GM10847 (cell line): ENCODE results near the gene BRI3BP.

ENCODE experiments used
- POLR2A ChIP-seq: IDR thresholded peaks from 2 replicates; pipeline ENCODE4 v1.6.1; 2011; ENCODE audit not compliant: insufficient read length; ENCODE audit errors: extremely low read depth

Gene BRI3BP

GRCh38 chr12:125001636-125002035 lies 8.2 kb downstream of the BRI3BP start:
- TF ChIP-seq POLR2A = no peak

- no peak for TF ChIP-seq POLR2A
These were observed 9.6 kb downstream of the BRI3BP start for GRCh38 chr12:125003021-125003420.

GRCh38 chr12:125004621-125005020 lies 11.2 kb downstream of the BRI3BP start:
- TF ChIP-seq POLR2A = no peak

GRCh38 chr12:125005652-125006051 lies 12.2 kb downstream of the BRI3BP start:
- TF ChIP-seq POLR2A = no peak

GRCh38 chr12:125006365-125006764 lies 12.9 kb downstream of the BRI3BP start:
- no peak for TF ChIP-seq POLR2A

GRCh38 chr12:125013816-125014442 lies 20.5 kb downstream of the BRI3BP start:
- no peak for TF ChIP-seq POLR2A

GRCh38 chr12:125014526-125014925 lies 21.1 kb downstream of the BRI3BP start:
- TF ChIP-seq POLR2A = no peak

- TF ChIP-seq POLR2A = no peak
These were observed 22.4 kb downstream of the BRI3BP start for GRCh38 chr12:125015680-125016310.

- no peak for TF ChIP-seq POLR2A
These were observed 24.4 kb downstream of the BRI3BP start for GRCh38 chr12:125017801-125018200.

GRCh38 chr12:125018356-125018755 lies 24.9 kb downstream of the BRI3BP start:
- TF ChIP-seq POLR2A = no peak

- TF ChIP-seq POLR2A = no peak
These were observed 27.7 kb downstream of the BRI3BP start for GRCh38 chr12:125021096-125021495.

GRCh38 chr12:125021771-125022170 lies 28.3 kb downstream of the BRI3BP start:
- no peak for TF ChIP-seq POLR2A

GRCh38 chr12:125023065-125023464 lies 29.6 kb downstream of the BRI3BP start:
- no peak for TF ChIP-seq POLR2A

GRCh38 chr12:125024949-125025563 lies 31.6 kb downstream of the BRI3BP start:
- TF ChIP-seq POLR2A = no peak

- TF ChIP-seq POLR2A = no peak
These were observed 32.3 kb downstream of the BRI3BP start for GRCh38 chr12:125025606-125026235.

GRCh38 chr12:125028106-125028505 lies 34.7 kb downstream of the BRI3BP start:
- no peak for TF ChIP-seq POLR2A
